ENCODE measurements around the gene RFXAP.

Gene RFXAP

DNA sequence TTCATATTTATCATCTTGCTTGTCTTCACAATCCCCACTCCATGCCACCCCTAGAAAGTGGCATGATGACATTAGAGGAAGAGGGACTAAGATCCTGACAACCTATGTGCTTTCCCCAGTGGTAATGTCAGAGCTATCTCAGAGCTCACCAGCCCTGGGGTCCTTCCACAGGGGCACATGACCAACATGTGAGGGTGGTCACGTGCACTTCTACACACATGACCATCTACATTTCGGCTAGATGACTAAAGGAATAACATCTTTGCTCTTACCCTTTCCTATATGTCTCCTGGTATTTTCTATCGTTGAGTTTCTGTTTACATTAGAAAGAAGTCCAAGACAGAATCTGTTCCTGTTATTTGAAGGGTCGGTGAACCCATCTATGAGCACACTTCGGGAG, 46.2 kb downstream of the RFXAP start:
- DNase-seq (ENCODE audit: low spot score) = no peak
- no peak for TF ChIP-seq CTCF (IDR thresholded peaks at IDR 0.05; ENCODE audit: extremely low read depth, missing control alignments)

DNA sequence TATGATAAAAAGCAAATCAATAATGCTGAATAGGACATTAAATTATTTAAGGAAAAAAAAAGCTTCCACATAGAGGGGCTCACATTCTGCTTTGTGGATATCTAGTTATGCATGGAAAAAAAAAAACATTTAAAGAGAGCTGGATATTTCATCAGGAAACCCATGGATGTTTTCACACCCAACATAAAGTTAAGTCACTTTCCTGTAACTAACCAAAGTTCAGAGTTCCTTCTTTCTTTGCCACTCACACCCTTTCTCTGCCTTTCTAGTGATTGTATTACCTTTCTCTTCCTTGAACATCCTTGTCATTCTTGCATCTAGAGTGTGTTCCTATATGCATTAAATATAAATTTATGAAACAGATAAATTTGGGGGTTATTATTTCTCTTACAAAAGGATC, 47.2 kb downstream of the RFXAP start:
- no peak for TF ChIP-seq CTCF (IDR thresholded peaks at IDR 0.05; ENCODE audit: extremely low read depth, missing control alignments)
- DNase-seq (ENCODE audit: low spot score) = no peak

DNA sequence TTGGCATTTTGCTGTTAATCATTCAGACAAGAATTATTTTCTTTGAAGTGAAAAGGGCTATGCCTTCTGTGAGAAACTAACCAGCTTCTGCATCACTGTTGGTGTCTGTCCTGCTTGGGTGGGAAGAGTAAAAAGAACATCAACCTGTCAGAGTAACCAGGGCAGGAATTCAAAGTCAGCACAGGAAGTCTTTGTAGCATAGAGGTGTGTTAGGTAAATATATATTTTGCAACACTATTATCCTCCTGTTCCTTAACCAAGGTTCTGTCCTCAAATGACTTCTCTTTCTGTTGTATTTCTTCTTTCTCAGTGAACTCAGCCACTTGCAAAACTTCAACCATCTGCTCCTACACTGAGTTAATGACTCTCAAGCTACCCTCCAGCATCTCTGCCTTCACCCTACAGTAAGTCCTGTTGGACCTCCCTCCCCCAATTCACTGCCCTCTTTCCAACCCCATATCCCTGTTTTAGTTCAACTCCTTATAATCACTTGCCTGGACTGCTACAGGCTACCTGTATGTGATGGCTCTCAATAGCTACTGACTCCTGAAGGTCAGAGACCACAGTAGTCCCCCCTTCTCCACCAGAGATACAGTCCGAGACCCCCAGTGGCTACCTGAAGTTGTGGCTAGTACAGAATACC, 51.1 kb downstream of the RFXAP start:
- no peak for TF ChIP-seq CTCF (IDR thresholded peaks at IDR 0.05; ENCODE audit: extremely low read depth, missing control alignments)
- DNase-seq (ENCODE audit: low spot score) = no peak

- TF ChIP-seq CTCF (IDR thresholded peaks at IDR 0.05; ENCODE audit: extremely low read depth, missing control alignments) = no peak
- no peak for DNase-seq (ENCODE audit: low spot score)
Measured at GRCh38 chr13:36872621-36873020, 53.6 kb downstream of the RFXAP start.

- TF ChIP-seq CTCF (IDR thresholded peaks at IDR 0.05; ENCODE audit: extremely low read depth, missing control alignments) = no peak
- no peak for DNase-seq (ENCODE audit: low spot score)
Measured at GRCh38 chr13:36875431-36875830, 56.4 kb downstream of the RFXAP start.

DNA sequence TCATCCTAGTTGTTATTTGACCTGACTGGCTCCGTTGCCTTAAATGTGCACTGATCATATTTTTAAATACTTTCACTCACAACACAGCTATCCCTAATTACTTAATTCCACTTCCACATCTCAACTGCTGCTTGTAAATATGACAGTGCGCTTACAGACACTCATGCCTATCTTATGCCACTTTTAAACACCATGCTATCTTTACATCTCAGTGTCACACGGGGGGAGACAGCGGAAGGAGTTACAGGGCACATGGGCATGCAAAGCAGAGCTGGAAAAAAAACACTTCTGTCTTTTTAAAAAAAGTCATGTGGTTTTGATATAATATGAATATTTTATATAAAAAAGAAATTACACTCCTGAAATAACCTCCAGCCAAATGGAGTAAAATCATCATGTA, 56.9 kb downstream of the RFXAP start:
- no peak for DNase-seq (ENCODE audit: low spot score)
- TF ChIP-seq CTCF (IDR thresholded peaks at IDR 0.05; ENCODE audit: extremely low read depth, missing control alignments) = no peak

All from GM20000 (cell line).